HEK293 (cell line): ENCODE data around the gene SAFB.
A peak's percentile ranks its signal among the peaks of the same experiment; 100 is the strongest.

ENCODE experiments used
- CTCF ChIA-PET: fragments of 350-600 bp; formaldehyde crosslinking; extraction: SDS; loops from one replicate; lab custom pipeline; 2021; ENCODE audit warnings: antibody characterized with exemption; lab: Yijun Ruan, JAX
- POLR2A ChIA-PET: fragments of 300-600 bp; formaldehyde crosslinking; extraction: SDS; loops from one replicate; lab custom pipeline; 2020; ENCODE audit warnings: antibody characterized with exemption, inconsistent platforms; lab: Yijun Ruan, JAX
- H3K27ac ChIP-seq: fragments of 200-500 bp; sonication (Bioruptor generic); 2 replicates; pipeline ENCODE4 v1.5.1; 2014; ENCODE audit warnings: low read depth, low read length, control low read depth, inconsistent platforms; ENCODE audit errors: extremely low read depth
- H3K36me3 ChIP-seq, 2 experiments: fragments of 200-500 bp in 1 of 2; sonication (Bioruptor generic) in 1 of 2; 1 replicate in 1 of 2; 2 replicates in 1 of 2; pipeline ENCODE4 v1.5.1; 2014 to 2017; ENCODE audit warnings: inconsistent platforms in 2 of 2, low read length in 2 of 2; ENCODE audit not compliant: control insufficient read depth in 2 of 2, insufficient read depth in 1 of 2
- H3K4me1 ChIP-seq: fragments of 200-500 bp; sonication (Bioruptor generic); 2 replicates; pipeline ENCODE4 v1.5.1; 2014; ENCODE audit warnings: mild to moderate bottlenecking, low read length, inconsistent platforms; ENCODE audit not compliant: control insufficient read depth, insufficient read depth
- H3K4me3 ChIP-seq: 2 replicates; pipeline ENCODE4 v1.5.1; 2011; ENCODE audit warnings: low read depth, mild to moderate bottlenecking, control low read depth, low read length, moderate library complexity
- H3K9me3 ChIP-seq: fragments of 200-500 bp; sonication (Bioruptor generic); 2 replicates; pipeline ENCODE4 v1.5.1; 2014; ENCODE audit warnings: low read depth, low read length, inconsistent platforms; ENCODE audit not compliant: control insufficient read depth, insufficient read depth
- CTCF ChIP-seq: fragments of 450-650 bp; formaldehyde crosslinking; IDR thresholded peaks from 2 replicates; pipeline ENCODE4 v1.5.1; 2016; ENCODE audit warnings: missing biosample characterization, missing genetic modification characterization
- IKZF3 ChIP-seq: fragments of 450-650 bp; IDR thresholded peaks from 2 replicates; pipeline ENCODE4 v1.5.0; 2018; ENCODE audit warnings: missing biosample characterization, mild to moderate bottlenecking, missing genetic modification characterization, moderate library complexity
- MYNN ChIP-seq: fragments of 450-650 bp; formaldehyde crosslinking; IDR thresholded peaks from 2 replicates; pipeline ENCODE4 v1.5.1; 2016; ENCODE audit warnings: missing biosample characterization, missing genetic modification characterization, borderline replicate concordance
- REPIN1 ChIP-seq: fragments of 450-650 bp; formaldehyde crosslinking; IDR thresholded peaks from 2 replicates; pipeline ENCODE4 v1.5.1; 2017; ENCODE audit warnings: missing biosample characterization, missing genetic modification characterization, low read depth
- SALL2 ChIP-seq: fragments of 450-650 bp; formaldehyde crosslinking; IDR thresholded peaks from 2 replicates; pipeline ENCODE4 v1.5.0; 2017; ENCODE audit warnings: missing biosample characterization, mild to moderate bottlenecking, missing genetic modification characterization, borderline replicate concordance
- SETDB1 ChIP-seq: IDR thresholded peaks from one replicate; pipeline ENCODE4 v1.6.1; 2017; ENCODE audit warnings: mild to moderate bottlenecking, low read length, moderate library complexity, mixed read lengths; ENCODE audit not compliant: insufficient read length
- SP3 ChIP-seq: fragments of 450-650 bp; formaldehyde crosslinking; IDR thresholded peaks from 2 replicates; pipeline ENCODE4 v1.5.1; 2016; ENCODE audit warnings: missing biosample characterization, missing genetic modification characterization
- ZBTB48 ChIP-seq: fragments of 450-650 bp; formaldehyde crosslinking; IDR thresholded peaks from 2 replicates; pipeline ENCODE4 v1.5.1; 2016; ENCODE audit warnings: missing biosample characterization, missing genetic modification characterization
- ZFHX2 ChIP-seq: fragments of 450-650 bp; formaldehyde crosslinking; conservative IDR thresholded peaks from 2 replicates; pipeline ENCODE4 v1.5.1; 2016; ENCODE audit warnings: missing biosample characterization, missing genetic modification characterization
- ZNF112 ChIP-seq: fragments of 450-650 bp; formaldehyde crosslinking; IDR thresholded peaks from 2 replicates; pipeline ENCODE4 v1.5.0; 2017; ENCODE audit warnings: missing biosample characterization, missing genetic modification characterization
- ZNF121 ChIP-seq: fragments of 450-650 bp; formaldehyde crosslinking; IDR thresholded peaks from 2 replicates; pipeline ENCODE4 v1.5.1; 2016; ENCODE audit warnings: missing biosample characterization, missing genetic modification characterization
- ZNF140 ChIP-seq: fragments of 450-650 bp; formaldehyde crosslinking; IDR thresholded peaks from 2 replicates; pipeline ENCODE4 v1.5.1; 2016; ENCODE audit warnings: missing biosample characterization, missing genetic modification characterization
- ZNF155 ChIP-seq: fragments of 450-650 bp; formaldehyde crosslinking; IDR thresholded peaks from 2 replicates; pipeline ENCODE4 v1.5.1; 2016; ENCODE audit warnings: missing biosample characterization, missing genetic modification characterization
- ZNF221 ChIP-seq: fragments of 450-650 bp; formaldehyde crosslinking; IDR thresholded peaks from 2 replicates; pipeline ENCODE4 v1.5.1; 2017; ENCODE audit warnings: missing biosample characterization, missing genetic modification characterization, borderline replicate concordance
- ZNF23 ChIP-seq: fragments of 450-650 bp; formaldehyde crosslinking; IDR thresholded peaks from 2 replicates; pipeline ENCODE4 v1.5.1; 2016; ENCODE audit warnings: missing biosample characterization, missing genetic modification characterization, borderline replicate concordance
- ZNF24 ChIP-seq: fragments of 450-650 bp; formaldehyde crosslinking; IDR thresholded peaks from 2 replicates; pipeline ENCODE4 v1.5.1; 2016; ENCODE audit warnings: missing biosample characterization, missing genetic modification characterization
- ZNF266 ChIP-seq: fragments of 450-650 bp; formaldehyde crosslinking; IDR thresholded peaks from 2 replicates; pipeline ENCODE4 v1.5.1; 2016; ENCODE audit warnings: missing biosample characterization, missing genetic modification characterization, low read depth
- ZNF311 ChIP-seq: fragments of 450-650 bp; formaldehyde crosslinking; IDR thresholded peaks from 2 replicates; pipeline ENCODE4 v1.5.1; 2017; ENCODE audit warnings: missing biosample characterization, missing genetic modification characterization, borderline replicate concordance
- ZNF366 ChIP-seq: fragments of 450-650 bp; formaldehyde crosslinking; conservative IDR thresholded peaks from 2 replicates; pipeline ENCODE4 v1.5.1; 2016; ENCODE audit warnings: missing biosample characterization, missing genetic modification characterization
- ZNF426 ChIP-seq: fragments of 450-650 bp; formaldehyde crosslinking; IDR thresholded peaks from 2 replicates; pipeline ENCODE4 v1.5.1; 2017; ENCODE audit warnings: missing biosample characterization, missing genetic modification characterization, mild to moderate bottlenecking, inconsistent platforms, moderate library complexity
- ZNF433 ChIP-seq: fragments of 450-650 bp; formaldehyde crosslinking; IDR thresholded peaks from 2 replicates; pipeline ENCODE4 v1.5.1; 2016; ENCODE audit warnings: missing biosample characterization, missing genetic modification characterization, low read depth
- ZNF548 ChIP-seq: fragments of 450-650 bp; formaldehyde crosslinking; IDR thresholded peaks from 2 replicates; pipeline ENCODE4 v1.5.1; 2016; ENCODE audit warnings: missing biosample characterization, missing genetic modification characterization
- ZNF621 ChIP-seq: fragments of 450-650 bp; formaldehyde crosslinking; IDR thresholded peaks from 2 replicates; pipeline ENCODE4 v1.5.1; 2017; ENCODE audit warnings: missing biosample characterization, missing genetic modification characterization
- ZNF623 ChIP-seq: fragments of 450-650 bp; formaldehyde crosslinking; IDR thresholded peaks from 2 replicates; pipeline ENCODE4 v1.5.1; 2016; ENCODE audit warnings: missing biosample characterization, missing genetic modification characterization
- ZNF660 ChIP-seq: fragments of 450-650 bp; IDR thresholded peaks from 2 replicates; pipeline ENCODE4 v1.5.1; 2018; ENCODE audit warnings: missing biosample characterization, mild to moderate bottlenecking, missing genetic modification characterization
- ZNF670 ChIP-seq: fragments of 450-650 bp; formaldehyde crosslinking; IDR thresholded peaks from 2 replicates; pipeline ENCODE4 v1.5.1; 2016; ENCODE audit warnings: missing biosample characterization, missing genetic modification characterization, low read depth
- ZNF747 ChIP-seq: fragments of 450-650 bp; formaldehyde crosslinking; IDR thresholded peaks from 2 replicates; pipeline ENCODE4 v1.5.1; 2016; ENCODE audit warnings: missing biosample characterization, missing genetic modification characterization
- ZNF776 ChIP-seq: fragments of 450-650 bp; formaldehyde crosslinking; IDR thresholded peaks from 2 replicates; pipeline ENCODE4 v1.5.0; 2017; ENCODE audit warnings: missing biosample characterization, missing genetic modification characterization, borderline replicate concordance
- ZNF777 ChIP-seq: fragments of 450-650 bp; formaldehyde crosslinking; IDR thresholded peaks from 2 replicates; pipeline ENCODE4 v1.5.1; 2017; ENCODE audit warnings: missing biosample characterization, missing genetic modification characterization, borderline replicate concordance
- TF ChIP-seq, protein P1 (sequence below): fragments of 450-650 bp; formaldehyde crosslinking; IDR thresholded peaks from 2 replicates; pipeline ENCODE4 v1.5.1; 2017; ENCODE audit warnings: missing biosample characterization, missing genetic modification characterization
- TF ChIP-seq, protein P2 (sequence below): sonication (generic); formaldehyde crosslinking; IDR thresholded peaks from 2 replicates; pipeline ENCODE4 v1.8.1; 2022; ENCODE audit warnings: mild to moderate bottlenecking, moderate library complexity, missing genetic modification reagents
- TF ChIP-seq, protein P3 (sequence below): fragments of 450-650 bp; formaldehyde crosslinking; IDR thresholded peaks from 2 replicates; pipeline ENCODE4; 2016; ENCODE audit warnings: missing biosample characterization, missing genetic modification characterization

The SAFB gene

GRCh38 chr19:5690125-5690954, 67.5 kb downstream of the SAFB start, which contains the start of gene RPL36:
RPL36 (plus strand) TSS chr19:5690295; CDS start chr19:5690508, 213 bp downstream.
- no peaks in the 10 kb centered on the region; the same call in 1 of the 2 replicates for H3K4me1 ChIP-seq
- H3K9me3 ChIP-seq: no peaks in the 10 kb centered on the region
- ChIA-PET CTCF (interaction anchor here (0.6 to 2.1 kb wide), 29 partner anchors 9 to 894 kb away, joined by 3 to 15 read pairs (median 3); partner anchors contain the start of gene RANBP3), POLR2A (interaction anchor here (0.6 to 3.7 kb wide), 37 partner anchors 8 to 769 kb away, joined by 3 to 62 read pairs (median 5); partner anchors contain the start of genes ALKBH7, CATSPERD, DUS3L and LONP1)
- peak within 1 kb of the TSS; percentile 97 for H3K4me3 ChIP-seq
- peak within 1 kb of the TSS; percentile 100 for H3K27ac ChIP-seq
- peaks cover 5 to 51% of the 10 kb centered on the region in 2 experiments; a peak in 2 of 3 replicates for H3K36me3 ChIP-seq
- no peak for TF ChIP-seq ZNF112
- TF ChIP-seq ZNF140 (tag by site-specific recombination): no peak
- TF ChIP-seq ZNF621: no peak
- no peak; the same call in 1 of the 2 replicates for TF ChIP-seq ZNF23 (tag by site-specific recombination)
- no peak for TF ChIP-seq ZNF776 (tag by site-specific recombination)
- TF ChIP-seq SALL2: no peak
- TF ChIP-seq ZNF670 (tag by site-specific recombination): no peak
- TF ChIP-seq ZNF155 (tag by site-specific recombination): no peak
- TF ChIP-seq, protein P1, sequence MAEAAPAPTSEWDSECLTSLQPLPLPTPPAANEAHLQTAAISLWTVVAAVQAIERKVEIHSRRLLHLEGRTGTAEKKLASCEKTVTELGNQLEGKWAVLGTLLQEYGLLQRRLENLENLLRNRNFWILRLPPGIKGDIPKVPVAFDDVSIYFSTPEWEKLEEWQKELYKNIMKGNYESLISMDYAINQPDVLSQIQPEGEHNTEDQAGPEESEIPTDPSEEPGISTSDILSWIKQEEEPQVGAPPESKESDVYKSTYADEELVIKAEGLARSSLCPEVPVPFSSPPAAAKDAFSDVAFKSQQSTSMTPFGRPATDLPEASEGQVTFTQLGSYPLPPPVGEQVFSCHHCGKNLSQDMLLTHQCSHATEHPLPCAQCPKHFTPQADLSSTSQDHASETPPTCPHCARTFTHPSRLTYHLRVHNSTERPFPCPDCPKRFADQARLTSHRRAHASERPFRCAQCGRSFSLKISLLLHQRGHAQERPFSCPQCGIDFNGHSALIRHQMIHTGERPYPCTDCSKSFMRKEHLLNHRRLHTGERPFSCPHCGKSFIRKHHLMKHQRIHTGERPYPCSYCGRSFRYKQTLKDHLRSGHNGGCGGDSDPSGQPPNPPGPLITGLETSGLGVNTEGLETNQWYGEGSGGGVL (tag by site-specific recombination): peak; percentile 33; the same call in 1 of the 2 replicates
- peak; percentile 95 for TF ChIP-seq ZNF660 (tag by site-specific recombination)
- no peak; the same call in 1 of the 2 replicates for TF ChIP-seq IKZF3 (tag by site-specific recombination)
- peak; percentile 12 for TF ChIP-seq ZNF623 (tag by site-specific recombination)
- TF ChIP-seq ZNF121 (tag by site-specific recombination): 0 out of 2 replicates have a peak, but pooled peaks have one; percentile 19
- TF ChIP-seq REPIN1: no peak
- no peak for TF ChIP-seq ZNF548
- no peak for TF ChIP-seq ZNF311 (tag by site-specific recombination)
- no peak for TF ChIP-seq ZFHX2
- TF ChIP-seq, protein P2, sequence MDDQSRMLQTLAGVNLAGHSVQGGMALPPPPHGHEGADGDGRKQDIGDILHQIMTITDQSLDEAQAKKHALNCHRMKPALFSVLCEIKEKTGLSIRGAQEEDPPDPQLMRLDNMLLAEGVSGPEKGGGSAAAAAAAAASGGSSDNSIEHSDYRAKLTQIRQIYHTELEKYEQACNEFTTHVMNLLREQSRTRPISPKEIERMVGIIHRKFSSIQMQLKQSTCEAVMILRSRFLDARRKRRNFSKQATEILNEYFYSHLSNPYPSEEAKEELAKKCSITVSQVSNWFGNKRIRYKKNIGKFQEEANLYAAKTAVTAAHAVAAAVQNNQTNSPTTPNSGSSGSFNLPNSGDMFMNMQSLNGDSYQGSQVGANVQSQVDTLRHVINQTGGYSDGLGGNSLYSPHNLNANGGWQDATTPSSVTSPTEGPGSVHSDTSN (CRISPR knock-in tag): peak; percentile 63
- TF ChIP-seq ZNF777 (tag by site-specific recombination): no peak
- TF ChIP-seq, protein P3, sequence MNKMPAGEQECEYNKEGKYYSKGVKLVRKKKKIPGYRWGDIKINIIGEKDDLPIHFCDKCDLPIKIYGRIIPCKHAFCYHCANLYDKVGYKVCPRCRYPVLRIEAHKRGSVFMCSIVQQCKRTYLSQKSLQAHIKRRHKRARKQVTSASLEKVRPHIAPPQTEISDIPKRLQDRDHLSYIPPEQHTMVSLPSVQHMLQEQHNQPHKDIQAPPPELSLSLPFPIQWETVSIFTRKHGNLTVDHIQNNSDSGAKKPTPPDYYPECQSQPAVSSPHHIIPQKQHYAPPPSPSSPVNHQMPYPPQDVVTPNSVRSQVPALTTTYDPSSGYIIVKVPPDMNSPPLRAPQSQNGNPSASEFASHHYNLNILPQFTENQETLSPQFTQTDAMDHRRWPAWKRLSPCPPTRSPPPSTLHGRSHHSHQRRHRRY: peak; percentile 61; the same call in 1 of the 2 replicates
- TF ChIP-seq ZBTB48 (tag by site-specific recombination): no peak; the same call in 1 of the 2 replicates
- TF ChIP-seq MYNN: no peak
- no peak for TF ChIP-seq ZNF266 (tag by site-specific recombination)
- no peak for TF ChIP-seq SETDB1
- TF ChIP-seq ZNF426 (tag by site-specific recombination): no peak
- no peak for TF ChIP-seq ZNF366 (tag by site-specific recombination)
- no peak for TF ChIP-seq ZNF433
- TF ChIP-seq CTCF (tag by site-specific recombination): peak; percentile 100
- TF ChIP-seq ZNF24 (tag by site-specific recombination): peak; percentile 58
- TF ChIP-seq SP3 (tag by site-specific recombination): peak; percentile 67
- TF ChIP-seq ZNF747: no peak
- TF ChIP-seq ZNF221: 0 out of 2 replicates have a peak, but pooled peaks have one; percentile 51
